Smooth muscle cell (in vitro differentiated cells): ENCODE results near the gene HOXA11. TPM values are rescaled to one million over a fixed set of nuclear protein-coding genes. Genes with fewer than 3 reads are reported as not detected.
A peak's percentile ranks its signal among the peaks of the same experiment; 100 is the strongest.

ENCODE experiments used
- DNase-seq: peaks from one replicate; lab custom pipeline; 2025; ENCODE audit not compliant: unreplicated experiment; lab: John Stamatoyannopoulos, UW
- H2AFZ ChIP-seq: fragments of 200-600 bp; sonication (generic); 2 replicates; pipeline ENCODE4 v1.6.0; 2016; ENCODE audit warnings: antibody characterized with exemption, low read depth, mild to moderate bottlenecking
- H3F3A ChIP-seq: fragments of 200-600 bp; sonication (generic); 2 replicates; pipeline ENCODE4 v1.6.0; 2017; ENCODE audit warnings: antibody characterized with exemption, low read depth
- H3K27ac ChIP-seq: fragments of 200-600 bp; sonication (generic); 2 replicates; pipeline ENCODE4 v1.5.1; 2016; ENCODE audit warnings: low read depth, mild to moderate bottlenecking
- H3K27me3 ChIP-seq: fragments of 200-600 bp; sonication (generic); 2 replicates; pipeline ENCODE4 v1.6.1; 2016; ENCODE audit warnings: low read depth, mild to moderate bottlenecking
- H3K36me3 ChIP-seq: fragments of 200-600 bp; sonication (generic); 2 replicates; pipeline ENCODE4 v1.5.1; 2016; ENCODE audit warnings: low read depth
- H3K4me1 ChIP-seq: fragments of 200-600 bp; sonication (generic); 2 replicates; pipeline ENCODE4 v1.5.1; 2016; ENCODE audit warnings: low read depth
- H3K4me2 ChIP-seq: fragments of 200-600 bp; sonication (generic); 2 replicates; pipeline ENCODE4 v1.6.0; 2016; ENCODE audit warnings: mild to moderate bottlenecking
- H3K4me3 ChIP-seq: fragments of 200-600 bp; sonication (generic); 2 replicates; pipeline ENCODE4 v1.5.1; 2016; ENCODE audit warnings: mild to moderate bottlenecking
- H3K79me2 ChIP-seq: fragments of 200-600 bp; sonication (generic); 2 replicates; pipeline ENCODE4 v1.6.0; 2016; ENCODE audit warnings: low read depth, mild to moderate bottlenecking
- H3K9ac ChIP-seq: fragments of 200-600 bp; sonication (generic); 2 replicates; pipeline ENCODE4 v1.6.0; 2016; ENCODE audit warnings: low read depth
- H3K9me3 ChIP-seq: fragments of 200-600 bp; sonication (generic); replicated peaks from 2 replicates; pipeline ENCODE4 v1.5.1; 2016; ENCODE audit warnings: low read depth
- H4K20me1 ChIP-seq: fragments of 200-600 bp; sonication (generic); 2 replicates; pipeline ENCODE4 v1.6.0; 2016; ENCODE audit warnings: low read depth
- CTCF ChIP-seq: fragments of 200-600 bp; sonication (generic); IDR thresholded peaks from 2 replicates; pipeline ENCODE4 v1.5.1; 2017; ENCODE audit warnings: borderline replicate concordance, mild to moderate bottlenecking, antibody characterized with exemption; ENCODE audit not compliant: insufficient read depth, poor library complexity, severe bottlenecking
- WGBS: methylation state at CpG from one replicate; pipeline ENCODE4 v1.1.7; 2016; ENCODE audit warnings: low lambda C conversion rate; 5-methylcytosine and 5-hydroxymethylcytosine counted together
- polyA plus RNA-seq: library from polyadenylated mRNA; unstranded; fragments of >200 nt; fragmentation: Nextera tagmentation; extraction: Ambion mirVana; gene quantifications from 2 replicates; pipeline ENCODE4 v1.2.1, GENCODE V29; 2016
- total RNA-seq: library from RNA; depleted of rRNA; stranded (reverse); fragments of >200 nt; gene quantifications from 2 replicates; pipeline ENCODE4 v1.2.3, GENCODE V29; 2014

Gene HOXA11
- total and polyA plus RNA-seq, 2 experiments from 2014 or later = 20.3 to 27.7 TPM

- H3F3A ChIP-seq = peaks cover 5% of the 10 kb centered on the region
- H3K4me1 ChIP-seq = no peaks in the 10 kb centered on the region
- WGBS = 27% methylated on average over 2 of the region's 2 CpGs
- no peaks in the 10 kb centered on the region for H3K36me3 ChIP-seq
- TF ChIP-seq CTCF = no peak
- H3K27me3 ChIP-seq = no peaks in the 10 kb centered on the region
- DNase-seq = no peak
- H3K27ac ChIP-seq = peak overlapping the region; percentile 87
- H3K9ac ChIP-seq = peak overlapping the region; percentile 66
- H3K4me3 ChIP-seq = peak overlapping the region; percentile 67
- peak overlapping the region; percentile 89 for H3K4me2 ChIP-seq
- peaks cover 41% of the 10 kb centered on the region for H4K20me1 ChIP-seq
- no peaks in the 10 kb centered on the region for H3K9me3 ChIP-seq
- H3K79me2 ChIP-seq = peaks cover 100% of the 10 kb centered on the region
- peak overlapping the region; percentile 6 for H2AFZ ChIP-seq
Measured at GRCh38 chr7:27194002-27194352, 8.9 kb upstream of the HOXA11 start.

- no peaks in the 10 kb centered on the region for H3K36me3 ChIP-seq
- peak overlapping the region; percentile 67 for H3K4me3 ChIP-seq
- H3K27ac ChIP-seq = peak overlapping the region; percentile 87
- TF ChIP-seq CTCF = no peak
- no peaks in the 10 kb centered on the region for H3K9me3 ChIP-seq
- peaks cover 36% of the 10 kb centered on the region for H4K20me1 ChIP-seq
- H3K4me1 ChIP-seq = no peaks in the 10 kb centered on the region
- 14% methylated on average over 29 of the region's 29 CpGs for WGBS
- H3K4me2 ChIP-seq = peak overlapping the region; percentile 89
- H3K9ac ChIP-seq = peak overlapping the region; percentile 66
- H3K79me2 ChIP-seq = peaks cover 100% of the 10 kb centered on the region
- peaks cover 5% of the 10 kb centered on the region for H3F3A ChIP-seq
- DNase-seq = no peak
- H3K27me3 ChIP-seq = no peaks in the 10 kb centered on the region
- peak overlapping the region; percentile 6 for H2AFZ ChIP-seq
Measured at GRCh38 chr7:27193335-27194001, 8.4 kb upstream of the HOXA11 start.

GRCh38 chr7:27192546-27193334 is 7.7 kb upstream of the HOXA11 start:
- Histone ChIP-seq H3K4me3 (peak overlapping the region; percentile 67), H3K9ac (peak overlapping the region; percentile 66), H3F3A (peaks cover 4% of the 10 kb centered on the region), H3K36me3 (no peaks in the 10 kb centered on the region), H3K27ac (peak overlapping the region; percentile 87), H3K4me2 (peak overlapping the region; percentile 89), H3K9me3 (no peaks in the 10 kb centered on the region), H3K27me3 (no peaks in the 10 kb centered on the region), H2AFZ (peak overlapping the region; percentile 73), H3K4me1 (no peaks in the 10 kb centered on the region), H4K20me1 (peaks cover 29% of the 10 kb centered on the region), H3K79me2 (peaks cover 100% of the 10 kb centered on the region)
- WGBS = 8% methylated on average over 78 of the region's 78 CpGs
- TF ChIP-seq CTCF = no peak
- no peak for DNase-seq
